GM23338 (cell line): ENCODE measurements around the gene FBXO11. TPM values are rescaled to one million over a fixed set of nuclear protein-coding genes. Genes with fewer than 3 reads are reported as not detected.

Experiments used
- ATAC-seq: fragments of 200-7000 bp; cut with Tn5 transposase; 3 replicates; pipeline ENCODE4 v1.9.1; 2020
- DNase-seq: peaks from one replicate; pipeline ENCODE4 v3.0.0-alpha.2; 2015; ENCODE audit warnings: low spot score
- H2AFZ ChIP-seq: fragments of 200-600 bp; sonication (generic); 2 replicates; pipeline ENCODE4 v1.8.0; 2016; ENCODE audit warnings: antibody characterized with exemption, mild to moderate bottlenecking, moderate library complexity
- H3F3A ChIP-seq: fragments of 200-600 bp; sonication (generic); replicated peaks from 2 replicates; pipeline ENCODE4 v1.8.0; 2017; ENCODE audit warnings: antibody characterized with exemption, mixed run types, low read depth
- H3K27ac ChIP-seq: fragments of 200-600 bp; sonication (generic); 2 replicates; pipeline ENCODE4 v1.6.1; 2016; ENCODE audit warnings: low read depth
- H3K27me3 ChIP-seq: fragments of 200-600 bp; sonication (generic); 2 replicates; pipeline ENCODE4 v1.8.0; 2016; ENCODE audit warnings: mild to moderate bottlenecking, mixed run types, moderate library complexity; ENCODE audit not compliant: insufficient read depth
- H3K36me3 ChIP-seq: fragments of 200-600 bp; sonication (generic); 2 replicates; pipeline ENCODE4 v1.8.0; 2016; ENCODE audit warnings: mild to moderate bottlenecking; ENCODE audit not compliant: insufficient read depth
- H3K4me1 ChIP-seq: fragments of 200-600 bp; sonication (generic); 2 replicates; pipeline ENCODE4 v1.8.0; 2016; ENCODE audit warnings: mild to moderate bottlenecking, moderate library complexity; ENCODE audit not compliant: insufficient read depth
- H3K4me2 ChIP-seq: fragments of 200-600 bp; sonication (generic); 2 replicates; pipeline ENCODE4 v1.7.1; 2017; ENCODE audit warnings: mixed run types
- H3K4me3 ChIP-seq: fragments of 200-600 bp; sonication (generic); 2 replicates; pipeline ENCODE4 v1.6.1; 2016; ENCODE audit warnings: mixed run types
- H3K79me2 ChIP-seq: fragments of 200-600 bp; sonication (generic); replicated peaks from 2 replicates; pipeline ENCODE4 v1.8.0; 2017; ENCODE audit warnings: mild to moderate bottlenecking; ENCODE audit not compliant: insufficient read depth
- H3K9me2 ChIP-seq: fragments of 200-600 bp; sonication (generic); 2 replicates; pipeline ENCODE4 v1.8.0; 2017; ENCODE audit not compliant: insufficient read depth
- H4K20me1 ChIP-seq: fragments of 200-600 bp; sonication (generic); replicated peaks from 2 replicates; pipeline ENCODE4 v1.8.0; 2017; ENCODE audit warnings: mild to moderate bottlenecking; ENCODE audit not compliant: insufficient read depth
- H3K27ac Mint-ChIP-seq: 2 replicates; pipeline ENCODE4 v1.8.0; 2020; ENCODE audit warnings: inconsistent platforms, mild to moderate bottlenecking, moderate library complexity, mixed read lengths
- H3K27me3 Mint-ChIP-seq: 3 replicates; pipeline ENCODE4 v1.8.0; 2022; ENCODE audit warnings: low read depth, mild to moderate bottlenecking, moderate library complexity, mixed read lengths, inconsistent platforms; ENCODE audit not compliant: insufficient read depth, poor library complexity
- H3K36me3 Mint-ChIP-seq: 3 replicates; pipeline ENCODE4 v1.8.0; 2021; ENCODE audit warnings: low read depth, mild to moderate bottlenecking, inconsistent platforms, moderate library complexity, mixed read lengths
- H3K4me1 Mint-ChIP-seq: 3 replicates; pipeline ENCODE4 v1.8.0; 2020; ENCODE audit warnings: mild to moderate bottlenecking, inconsistent platforms, mixed read lengths
- H3K4me3 Mint-ChIP-seq: 3 replicates; pipeline ENCODE4 v1.8.0; 2021; ENCODE audit warnings: moderate library complexity, mild to moderate bottlenecking, inconsistent platforms, mixed read lengths
- H3K9me3 Mint-ChIP-seq: 3 replicates; pipeline ENCODE4 v1.8.0; 2020; ENCODE audit warnings: moderate library complexity, mild to moderate bottlenecking, inconsistent platforms, mixed read lengths
- CREB1 ChIP-seq: fragments of 250-450 bp; sonication (Bioruptor Pico); IDR thresholded peaks from 2 replicates; pipeline ENCODE4 v1.5.0; 2020; ENCODE audit warnings: low read depth, mild to moderate bottlenecking, moderate library complexity
- EZH2 ChIP-seq: fragments of 200-600 bp; sonication (generic); IDR thresholded peaks from one replicate; pipeline ENCODE4 v1.8.0; 2017; ENCODE audit warnings: antibody characterized with exemption, mild to moderate bottlenecking, low read depth; ENCODE audit not compliant: unreplicated experiment
- EZH2phosphoT487 ChIP-seq: fragments of 200-600 bp; sonication (generic); IDR thresholded peaks from one replicate; pipeline ENCODE4 v1.8.1; 2018; ENCODE audit warnings: antibody characterized with exemption; ENCODE audit not compliant: unreplicated experiment
- JUNB ChIP-seq: IDR thresholded peaks from one replicate; pipeline ENCODE4 v1.6.1; 2016; ENCODE audit warnings: antibody characterized with exemption; ENCODE audit not compliant: unreplicated experiment
- NANOG ChIP-seq: IDR thresholded peaks from 2 replicates; pipeline ENCODE4 v1.6.1; 2016; ENCODE audit warnings: antibody characterized with exemption, borderline replicate concordance
- POLR2AphosphoS5 ChIP-seq: IDR thresholded peaks from 2 replicates; pipeline ENCODE4 v1.6.1; 2016; ENCODE audit warnings: antibody characterized with exemption, low read depth
- STAT1 ChIP-seq: IDR thresholded peaks from one replicate; pipeline ENCODE4 v1.6.1; 2016; ENCODE audit warnings: antibody characterized with exemption; ENCODE audit not compliant: unreplicated experiment
- ZNF114 ChIP-seq: fragments of 250-450 bp; sonication (Bioruptor Pico); IDR thresholded peaks from 2 replicates; pipeline ENCODE4 v1.5.0; 2020; ENCODE audit warnings: mild to moderate bottlenecking, moderate library complexity
- ZNF331 ChIP-seq: fragments of 250-450 bp; sonication (Bioruptor Pico); IDR thresholded peaks from 2 replicates; pipeline ENCODE4 v1.5.0; 2020; ENCODE audit warnings: low read depth, mild to moderate bottlenecking, moderate library complexity
- polyA plus RNA-seq: library from polyadenylated mRNA; unstranded; fragments of >200 nt; fragmentation: Nextera tagmentation; extraction: Ambion mirVana; gene quantifications from 2 replicates; pipeline ENCODE4 v1.2.1, GENCODE V29; 2016
- total RNA-seq: library from RNA; depleted of rRNA; stranded (reverse); fragments of >200 nt; shearing (Covaris generic); gene quantifications from 2 replicates; pipeline ENCODE4 v1.2.3, GENCODE V29; 2014
- TF ChIP-seq, protein P1 (sequence below): IDR thresholded peaks from one replicate; pipeline ENCODE4 v1.6.1; 2018; ENCODE audit warnings: antibody characterized with exemption; ENCODE audit not compliant: unreplicated experiment
- TF ChIP-seq, protein P2 (sequence below): IDR thresholded peaks from 2 replicates; pipeline ENCODE4 v1.6.1; 2016; ENCODE audit warnings: antibody characterized with exemption
- TF ChIP-seq, protein P3 (sequence below), 2 experiments: fragments of 200-600 bp in 1 of 2; sonication (generic) in 1 of 2; conservative IDR thresholded peaks; 2 replicates each; pipeline versions ENCODE4 v1.5.1 to v1.6.1; 2016 to 2017; ENCODE audit warnings: antibody characterized with exemption in 2 of 2, low read depth in 2 of 2, mild to moderate bottlenecking in 2 of 2, moderate library complexity in 1 of 2
- TF ChIP-seq, protein P4 (sequence below): fragments of 250-450 bp; sonication (Bioruptor Pico); IDR thresholded peaks from 2 replicates; pipeline ENCODE4 v1.5.0; 2020; ENCODE audit warnings: mild to moderate bottlenecking, moderate library complexity

The FBXO11 gene
- total and polyA plus RNA-seq, 2 experiments from 2014 or later, result 21.5 to 52.7 TPM

DNA sequence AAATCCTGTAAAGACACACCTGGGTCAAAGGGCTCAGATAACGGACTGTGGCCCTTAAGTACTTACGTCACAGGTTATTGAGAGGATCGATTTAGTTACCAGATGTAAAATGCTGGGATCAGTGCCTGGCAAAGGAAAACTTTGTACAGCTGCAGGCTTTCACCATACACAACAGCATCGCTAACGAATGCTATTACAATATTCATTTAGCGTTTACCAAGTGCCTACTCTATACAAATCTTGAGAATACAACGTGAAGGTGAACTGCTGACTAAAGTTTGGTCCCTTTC, 124.0 kb downstream of the FBXO11 start:
- peaks cover 35% of the 10 kb centered on the region for H3K79me2 ChIP-seq
- peaks cover 32% of the 10 kb centered on the region for H4K20me1 ChIP-seq
- Mint-ChIP-seq H3K27me3 (peaks cover 11% of the 10 kb centered on the region), H3K4me1 (peaks cover 17% of the 10 kb centered on the region), H3K4me3 (peak overlapping the region; percentile 78), H3K27ac (peak overlapping the region; percentile 77; the same call in 1 of the 2 replicates), H3K36me3 (peaks cover 25% of the 10 kb centered on the region), H3K9me3 (no peaks in the 10 kb centered on the region; the same call in 2 of the 3 replicates)
- peak overlapping the region; percentile 70 for H3K27ac ChIP-seq
- H3K9me2 ChIP-seq, result no peaks in the 10 kb centered on the region
- DNase-seq, result peak; percentile 18
- no peaks in the 10 kb centered on the region for H3K27me3 ChIP-seq
- no peaks in the 10 kb centered on the region for H3K36me3 ChIP-seq
- peak overlapping the region; percentile 88 for H3K4me2 ChIP-seq
- H2AFZ ChIP-seq, result peak overlapping the region; percentile 95
- H3K4me3 ChIP-seq, result peak overlapping the region; percentile 98
- peaks cover 24% of the 10 kb centered on the region for H3K4me1 ChIP-seq
- no peak for ATAC-seq
- H3F3A ChIP-seq, result no peaks in the 10 kb centered on the region; the same call in 1 of the 2 replicates
- no peak for TF ChIP-seq NANOG
- no peak for TF ChIP-seq STAT1
- TF ChIP-seq, protein P1, sequence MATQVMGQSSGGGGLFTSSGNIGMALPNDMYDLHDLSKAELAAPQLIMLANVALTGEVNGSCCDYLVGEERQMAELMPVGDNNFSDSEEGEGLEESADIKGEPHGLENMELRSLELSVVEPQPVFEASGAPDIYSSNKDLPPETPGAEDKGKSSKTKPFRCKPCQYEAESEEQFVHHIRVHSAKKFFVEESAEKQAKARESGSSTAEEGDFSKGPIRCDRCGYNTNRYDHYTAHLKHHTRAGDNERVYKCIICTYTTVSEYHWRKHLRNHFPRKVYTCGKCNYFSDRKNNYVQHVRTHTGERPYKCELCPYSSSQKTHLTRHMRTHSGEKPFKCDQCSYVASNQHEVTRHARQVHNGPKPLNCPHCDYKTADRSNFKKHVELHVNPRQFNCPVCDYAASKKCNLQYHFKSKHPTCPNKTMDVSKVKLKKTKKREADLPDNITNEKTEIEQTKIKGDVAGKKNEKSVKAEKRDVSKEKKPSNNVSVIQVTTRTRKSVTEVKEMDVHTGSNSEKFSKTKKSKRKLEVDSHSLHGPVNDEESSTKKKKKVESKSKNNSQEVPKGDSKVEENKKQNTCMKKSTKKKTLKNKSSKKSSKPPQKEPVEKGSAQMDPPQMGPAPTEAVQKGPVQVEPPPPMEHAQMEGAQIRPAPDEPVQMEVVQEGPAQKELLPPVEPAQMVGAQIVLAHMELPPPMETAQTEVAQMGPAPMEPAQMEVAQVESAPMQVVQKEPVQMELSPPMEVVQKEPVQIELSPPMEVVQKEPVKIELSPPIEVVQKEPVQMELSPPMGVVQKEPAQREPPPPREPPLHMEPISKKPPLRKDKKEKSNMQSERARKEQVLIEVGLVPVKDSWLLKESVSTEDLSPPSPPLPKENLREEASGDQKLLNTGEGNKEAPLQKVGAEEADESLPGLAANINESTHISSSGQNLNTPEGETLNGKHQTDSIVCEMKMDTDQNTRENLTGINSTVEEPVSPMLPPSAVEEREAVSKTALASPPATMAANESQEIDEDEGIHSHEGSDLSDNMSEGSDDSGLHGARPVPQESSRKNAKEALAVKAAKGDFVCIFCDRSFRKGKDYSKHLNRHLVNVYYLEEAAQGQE, result no peak
- no peak for TF ChIP-seq EZH2phosphoT487
- TF ChIP-seq, protein P2, sequence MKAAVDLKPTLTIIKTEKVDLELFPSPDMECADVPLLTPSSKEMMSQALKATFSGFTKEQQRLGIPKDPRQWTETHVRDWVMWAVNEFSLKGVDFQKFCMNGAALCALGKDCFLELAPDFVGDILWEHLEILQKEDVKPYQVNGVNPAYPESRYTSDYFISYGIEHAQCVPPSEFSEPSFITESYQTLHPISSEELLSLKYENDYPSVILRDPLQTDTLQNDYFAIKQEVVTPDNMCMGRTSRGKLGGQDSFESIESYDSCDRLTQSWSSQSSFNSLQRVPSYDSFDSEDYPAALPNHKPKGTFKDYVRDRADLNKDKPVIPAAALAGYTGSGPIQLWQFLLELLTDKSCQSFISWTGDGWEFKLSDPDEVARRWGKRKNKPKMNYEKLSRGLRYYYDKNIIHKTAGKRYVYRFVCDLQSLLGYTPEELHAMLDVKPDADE, result no peak
- TF ChIP-seq CREB1 (CRISPR knock-in tag), result no peak
- no peak for TF ChIP-seq ZNF331 (CRISPR knock-in tag)
- no peak for TF ChIP-seq JUNB
- TF ChIP-seq, protein P3, sequence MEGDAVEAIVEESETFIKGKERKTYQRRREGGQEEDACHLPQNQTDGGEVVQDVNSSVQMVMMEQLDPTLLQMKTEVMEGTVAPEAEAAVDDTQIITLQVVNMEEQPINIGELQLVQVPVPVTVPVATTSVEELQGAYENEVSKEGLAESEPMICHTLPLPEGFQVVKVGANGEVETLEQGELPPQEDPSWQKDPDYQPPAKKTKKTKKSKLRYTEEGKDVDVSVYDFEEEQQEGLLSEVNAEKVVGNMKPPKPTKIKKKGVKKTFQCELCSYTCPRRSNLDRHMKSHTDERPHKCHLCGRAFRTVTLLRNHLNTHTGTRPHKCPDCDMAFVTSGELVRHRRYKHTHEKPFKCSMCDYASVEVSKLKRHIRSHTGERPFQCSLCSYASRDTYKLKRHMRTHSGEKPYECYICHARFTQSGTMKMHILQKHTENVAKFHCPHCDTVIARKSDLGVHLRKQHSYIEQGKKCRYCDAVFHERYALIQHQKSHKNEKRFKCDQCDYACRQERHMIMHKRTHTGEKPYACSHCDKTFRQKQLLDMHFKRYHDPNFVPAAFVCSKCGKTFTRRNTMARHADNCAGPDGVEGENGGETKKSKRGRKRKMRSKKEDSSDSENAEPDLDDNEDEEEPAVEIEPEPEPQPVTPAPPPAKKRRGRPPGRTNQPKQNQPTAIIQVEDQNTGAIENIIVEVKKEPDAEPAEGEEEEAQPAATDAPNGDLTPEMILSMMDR (conservative IDR thresholded peaks at IDR 0.05; ENCODE audit: low read depth in 2 of 2), result no peak
- TF ChIP-seq, protein P4, sequence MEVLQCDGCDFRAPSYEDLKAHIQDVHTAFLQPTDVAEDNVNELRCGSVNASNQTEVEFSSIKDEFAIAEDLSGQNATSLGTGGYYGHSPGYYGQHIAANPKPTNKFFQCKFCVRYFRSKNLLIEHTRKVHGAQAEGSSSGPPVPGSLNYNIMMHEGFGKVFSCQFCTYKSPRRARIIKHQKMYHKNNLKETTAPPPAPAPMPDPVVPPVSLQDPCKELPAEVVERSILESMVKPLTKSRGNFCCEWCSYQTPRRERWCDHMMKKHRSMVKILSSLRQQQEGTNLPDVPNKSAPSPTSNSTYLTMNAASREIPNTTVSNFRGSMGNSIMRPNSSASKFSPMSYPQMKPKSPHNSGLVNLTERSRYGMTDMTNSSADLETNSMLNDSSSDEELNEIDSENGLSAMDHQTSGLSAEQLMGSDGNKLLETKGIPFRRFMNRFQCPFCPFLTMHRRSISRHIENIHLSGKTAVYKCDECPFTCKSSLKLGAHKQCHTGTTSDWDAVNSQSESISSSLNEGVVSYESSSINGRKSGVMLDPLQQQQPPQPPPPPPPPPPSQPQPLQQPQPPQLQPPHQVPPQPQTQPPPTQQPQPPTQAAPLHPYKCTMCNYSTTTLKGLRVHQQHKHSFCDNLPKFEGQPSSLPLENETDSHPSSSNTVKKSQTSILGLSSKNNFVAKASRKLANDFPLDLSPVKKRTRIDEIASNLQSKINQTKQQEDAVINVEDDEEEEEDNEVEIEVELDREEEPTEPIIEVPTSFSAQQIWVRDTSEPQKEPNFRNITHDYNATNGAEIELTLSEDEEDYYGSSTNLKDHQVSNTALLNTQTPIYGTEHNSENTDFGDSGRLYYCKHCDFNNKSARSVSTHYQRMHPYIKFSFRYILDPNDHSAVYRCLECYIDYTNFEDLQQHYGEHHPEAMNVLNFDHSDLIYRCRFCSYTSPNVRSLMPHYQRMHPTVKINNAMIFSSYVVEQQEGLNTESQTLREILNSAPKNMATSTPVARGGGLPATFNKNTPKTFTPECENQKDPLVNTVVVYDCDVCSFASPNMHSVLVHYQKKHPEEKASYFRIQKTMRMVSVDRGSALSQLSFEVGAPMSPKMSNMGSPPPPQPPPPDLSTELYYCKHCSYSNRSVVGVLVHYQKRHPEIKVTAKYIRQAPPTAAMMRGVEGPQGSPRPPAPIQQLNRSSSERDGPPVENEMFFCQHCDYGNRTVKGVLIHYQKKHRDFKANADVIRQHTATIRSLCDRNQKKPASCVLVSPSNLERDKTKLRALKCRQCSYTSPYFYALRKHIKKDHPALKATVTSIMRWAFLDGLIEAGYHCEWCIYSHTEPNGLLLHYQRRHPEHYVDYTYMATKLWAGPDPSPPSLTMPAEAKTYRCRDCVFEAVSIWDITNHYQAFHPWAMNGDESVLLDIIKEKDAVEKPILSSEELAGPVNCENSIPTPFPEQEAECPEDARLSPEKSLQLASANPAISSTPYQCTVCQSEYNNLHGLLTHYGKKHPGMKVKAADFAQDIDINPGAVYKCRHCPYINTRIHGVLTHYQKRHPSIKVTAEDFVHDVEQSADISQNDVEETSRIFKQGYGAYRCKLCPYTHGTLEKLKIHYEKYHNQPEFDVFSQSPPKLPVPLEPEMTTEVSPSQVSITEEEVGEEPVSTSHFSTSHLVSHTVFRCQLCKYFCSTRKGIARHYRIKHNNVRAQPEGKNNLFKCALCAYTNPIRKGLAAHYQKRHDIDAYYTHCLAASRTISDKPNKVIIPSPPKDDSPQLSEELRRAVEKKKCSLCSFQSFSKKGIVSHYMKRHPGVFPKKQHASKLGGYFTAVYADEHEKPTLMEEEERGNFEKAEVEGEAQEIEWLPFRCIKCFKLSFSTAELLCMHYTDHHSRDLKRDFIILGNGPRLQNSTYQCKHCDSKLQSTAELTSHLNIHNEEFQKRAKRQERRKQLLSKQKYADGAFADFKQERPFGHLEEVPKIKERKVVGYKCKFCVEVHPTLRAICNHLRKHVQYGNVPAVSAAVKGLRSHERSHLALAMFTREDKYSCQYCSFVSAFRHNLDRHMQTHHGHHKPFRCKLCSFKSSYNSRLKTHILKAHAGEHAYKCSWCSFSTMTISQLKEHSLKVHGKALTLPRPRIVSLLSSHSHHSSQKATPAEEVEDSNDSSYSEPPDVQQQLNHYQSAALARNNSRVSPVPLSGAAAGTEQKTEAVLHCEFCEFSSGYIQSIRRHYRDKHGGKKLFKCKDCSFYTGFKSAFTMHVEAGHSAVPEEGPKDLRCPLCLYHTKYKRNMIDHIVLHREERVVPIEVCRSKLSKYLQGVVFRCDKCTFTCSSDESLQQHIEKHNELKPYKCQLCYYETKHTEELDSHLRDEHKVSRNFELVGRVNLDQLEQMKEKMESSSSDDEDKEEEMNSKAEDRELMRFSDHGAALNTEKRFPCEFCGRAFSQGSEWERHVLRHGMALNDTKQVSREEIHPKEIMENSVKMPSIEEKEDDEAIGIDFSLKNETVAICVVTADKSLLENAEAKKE (CRISPR knock-in tag), result no peak
- no peak for TF ChIP-seq POLR2AphosphoS5
- TF ChIP-seq EZH2, result no peak
- no peak for TF ChIP-seq ZNF114 (CRISPR knock-in tag)
